H9 (cell line): ENCODE data around the gene ELOF1. TPM values are rescaled to one million over a fixed set of nuclear protein-coding genes. Genes with fewer than 3 reads are reported as not detected.
A peak's percentile ranks its signal among the peaks of the same experiment; 100 is the strongest.

Experiments
- DNase-seq: peaks from one replicate; pipeline ENCODE4 v3.0.0-alpha.2; 2017
- H2AFZ ChIP-seq: one replicate; pipeline ENCODE4 v1.6.1; 2013; ENCODE audit warnings: mild to moderate bottlenecking, low read length, control low read depth, moderate library complexity
- H2AK5ac ChIP-seq: 2 replicates; pipeline ENCODE4 v1.6.1; 2013; ENCODE audit warnings: low read length, control low read depth, mixed read lengths; ENCODE audit not compliant: insufficient read length
- H2BK120ac ChIP-seq: one replicate; pipeline ENCODE4 v1.6.1; 2013; ENCODE audit warnings: low read depth, mild to moderate bottlenecking, low read length, control low read depth, inconsistent platforms; ENCODE audit not compliant: poor library complexity, severe bottlenecking
- H2BK12ac ChIP-seq: 2 replicates; pipeline ENCODE4 v1.6.1; 2013; ENCODE audit warnings: low read length, control low read depth, mixed read lengths, low read depth; ENCODE audit not compliant: insufficient read length
- H2BK15ac ChIP-seq: 2 replicates; pipeline ENCODE4 v1.6.1; 2013; ENCODE audit warnings: low read depth, low read length, control low read depth
- H2BK20ac ChIP-seq: one replicate; pipeline ENCODE4 v1.6.1; 2013; ENCODE audit warnings: low read depth, mild to moderate bottlenecking, low read length, control low read depth, inconsistent platforms; ENCODE audit not compliant: poor library complexity, severe bottlenecking
- H2BK5ac ChIP-seq: 2 replicates; pipeline ENCODE4 v1.6.1; 2013; ENCODE audit warnings: low read length, control low read depth, mixed read lengths; ENCODE audit not compliant: insufficient read length
- H3K14ac ChIP-seq: 2 replicates; pipeline ENCODE4 v1.6.1; 2013; ENCODE audit warnings: low read length, control low read depth; ENCODE audit not compliant: insufficient read depth
- H3K18ac ChIP-seq: 2 replicates; pipeline ENCODE4 v1.6.1; 2013; ENCODE audit warnings: low read depth, mild to moderate bottlenecking, mixed read lengths, low read length, control low read depth; ENCODE audit not compliant: insufficient read length
- H3K23ac ChIP-seq: 2 replicates; pipeline ENCODE4 v1.6.1; 2013; ENCODE audit warnings: low read length, control low read depth, mixed read lengths, low read depth; ENCODE audit not compliant: insufficient read length
- H3K23me2 ChIP-seq: 2 replicates; pipeline ENCODE4 v1.6.1; 2013; ENCODE audit warnings: low read depth, mild to moderate bottlenecking, mixed read lengths, low read length, control low read depth; ENCODE audit not compliant: insufficient read length, poor library complexity, severe bottlenecking
- H3K27ac ChIP-seq: 2 replicates; pipeline ENCODE4 v1.5.1; 2013; ENCODE audit warnings: low read length, control low read depth, mixed read lengths, low read depth; ENCODE audit not compliant: insufficient read length
- H3K27me3 ChIP-seq: 2 replicates; pipeline ENCODE4 v1.6.1; 2013; ENCODE audit warnings: low read length, control low read depth, inconsistent platforms; ENCODE audit not compliant: insufficient read depth
- H3K4ac ChIP-seq: 2 replicates; pipeline ENCODE4 v1.6.1; 2013; ENCODE audit warnings: low read depth, mild to moderate bottlenecking, control low read depth, inconsistent platforms, low read length, moderate library complexity
- H3K4me1 ChIP-seq: 2 replicates; pipeline ENCODE4 v1.6.1; 2013; ENCODE audit warnings: low read length, control low read depth, inconsistent platforms; ENCODE audit not compliant: insufficient read depth
- H3K4me2 ChIP-seq: 2 replicates; pipeline ENCODE4 v1.6.1; 2013; ENCODE audit warnings: low read length, control low read depth, mixed read lengths; ENCODE audit not compliant: insufficient read length, insufficient read depth
- H3K56ac ChIP-seq: 2 replicates; pipeline ENCODE4 v1.6.1; 2013; ENCODE audit warnings: low read depth, mild to moderate bottlenecking, mixed read lengths, low read length, control low read depth; ENCODE audit not compliant: insufficient read length
- H3K79me1 ChIP-seq: 2 replicates; pipeline ENCODE4 v1.6.1; 2013; ENCODE audit warnings: low read depth, mild to moderate bottlenecking, moderate library complexity, low read length, control low read depth, inconsistent platforms; ENCODE audit not compliant: insufficient read depth, poor library complexity, severe bottlenecking
- H3K79me2 ChIP-seq: 2 replicates; pipeline ENCODE4 v1.6.1; 2013; ENCODE audit warnings: low read length, control low read depth, inconsistent platforms; ENCODE audit not compliant: insufficient read depth
- H3K9ac ChIP-seq: 2 replicates; pipeline ENCODE4 v1.6.1; 2013; ENCODE audit warnings: low read length, control low read depth, mixed read lengths; ENCODE audit not compliant: insufficient read length; ENCODE audit errors: extremely low read depth
- H3K9me3 ChIP-seq: one replicate; pipeline ENCODE4 v1.6.1; 2013; ENCODE audit warnings: low read depth, low read length, inconsistent platforms; ENCODE audit not compliant: control insufficient read depth
- H3T11ph ChIP-seq: one replicate; pipeline ENCODE4 v1.6.1; 2013; ENCODE audit warnings: mild to moderate bottlenecking, low read length, control low read depth, inconsistent platforms
- H4K20me1 ChIP-seq: one replicate; pipeline ENCODE4 v1.6.1; 2013; ENCODE audit not compliant: control insufficient read depth, insufficient read length, insufficient read depth
- H4K5ac ChIP-seq: 2 replicates; pipeline ENCODE4 v1.6.1; 2013; ENCODE audit warnings: low read depth, mild to moderate bottlenecking, mixed read lengths, low read length, control low read depth; ENCODE audit not compliant: insufficient read length
- H4K8ac ChIP-seq: replicated peaks from 2 replicates; pipeline ENCODE4 v1.6.1; 2013; ENCODE audit warnings: low read length, control low read depth, mixed read lengths, low read depth; ENCODE audit not compliant: insufficient read length
- H4K91ac ChIP-seq: 2 replicates; pipeline ENCODE4 v1.6.1; 2013; ENCODE audit warnings: low read depth, mild to moderate bottlenecking, moderate library complexity, mixed read lengths, low read length, control low read depth; ENCODE audit not compliant: insufficient read length
- H3K27ac Mint-ChIP-seq, 3 experiments: 2 replicates in 2 of 3; 3 replicates in 1 of 3; pipeline ENCODE4 v1.8.0; 2020 to 2021; ENCODE audit warnings: mixed read lengths in 3 of 3, mild to moderate bottlenecking in 1 of 3, moderate library complexity in 1 of 3
- H3K27me3 Mint-ChIP-seq: 2 replicates; pipeline ENCODE4 v1.8.0; 2021; ENCODE audit warnings: low read depth, mild to moderate bottlenecking, moderate library complexity, mixed read lengths
- H3K36me3 Mint-ChIP-seq, 3 experiments: 2 replicates in 2 of 3; 3 replicates in 1 of 3; pipeline ENCODE4 v1.8.0; 2020 to 2021; ENCODE audit warnings: low read depth in 3 of 3, mixed read lengths in 3 of 3; ENCODE audit not compliant: insufficient read depth in 1 of 3
- H3K4me1 Mint-ChIP-seq, 2 experiments: 2 replicates each; pipeline ENCODE4 v1.8.0; 2020; ENCODE audit warnings: mixed read lengths in 2 of 2
- H3K4me3 Mint-ChIP-seq, 2 experiments: 2 replicates in 1 of 2; 3 replicates in 1 of 2; pipeline ENCODE4 v1.8.0; 2020 to 2021; ENCODE audit warnings: mild to moderate bottlenecking in 2 of 2, mixed read lengths in 2 of 2, moderate library complexity in 1 of 2
- H3K9me3 Mint-ChIP-seq, 2 experiments: 2 replicates in 1 of 2; 3 replicates in 1 of 2; pipeline ENCODE4 v1.8.0; 2020; ENCODE audit warnings: mild to moderate bottlenecking in 2 of 2, mixed read lengths in 2 of 2, moderate library complexity in 1 of 2
- CTCF ChIP-seq: fragments of 200-600 bp; sonication (generic); conservative IDR thresholded peaks from 3 replicates; pipeline ENCODE4 v1.8.0; 2021; ENCODE audit warnings: antibody characterized with exemption, mild to moderate bottlenecking
- WGBS: extraction: QIAGEN DNeasy Blood & Tissue Kit; methylation state at CpG from one replicate; pipeline ENCODE4 v1.1.7; 2013; ENCODE audit warnings: missing lambda C conversion rate, low lambda C conversion rate, mixed read lengths; ENCODE audit not compliant: insufficient read length; ENCODE audit errors: extremely low coverage; 5-methylcytosine and 5-hydroxymethylcytosine counted together
- total RNA-seq: library from RNA; stranded (reverse); gene quantifications from 2 replicates; pipeline ENCODE4 v1.2.1, GENCODE V29; 2021

The ELOF1 gene
- total RNA-seq, 1 experiment from 2014 or later, result 84.9 TPM

- H2BK12ac ChIP-seq, result no peak overlapping the region
- no peak overlapping the region for H4K8ac ChIP-seq
- H3K79me2 ChIP-seq, result no peaks in the 10 kb centered on the region
- H4K20me1 ChIP-seq, result no peaks in the 10 kb centered on the region
- peaks cover 11 to 20% of the 10 kb centered on the region in 2 experiments for H3K4me1 Mint-ChIP-seq
- H3K23ac ChIP-seq, result no peak overlapping the region
- peak overlapping the region; percentile 27 to 65; a peak in 2 of 5 replicates for H3K4me3 Mint-ChIP-seq
- no peaks in the 10 kb centered on the region for H3K36me3 Mint-ChIP-seq
- no peak overlapping the region for H3K56ac ChIP-seq
- no peaks in the 10 kb centered on the region for H3K79me1 ChIP-seq
- H3K4ac ChIP-seq, result 0 out of 2 replicates have a peak overlapping the region, but pooled peaks have one; percentile 47
- no peak overlapping the region; a peak in 1 of 7 replicates for H3K27ac Mint-ChIP-seq
- no peaks in the 10 kb centered on the region for H3K27me3 ChIP-seq
- peak overlapping the region; percentile 0 for H3K18ac ChIP-seq
- no peak overlapping the region for H2BK20ac ChIP-seq
- no CpG with 5 or more reads among the region's 5 CpGs for WGBS
- no peak overlapping the region for H3K27ac ChIP-seq
- no peak overlapping the region for H3T11ph ChIP-seq
- peaks cover 9% of the 10 kb centered on the region for H3K23me2 ChIP-seq
- H3K4me1 ChIP-seq, result peaks cover 4% of the 10 kb centered on the region; the same call in 1 of the 2 replicates
- no peak overlapping the region for H2BK5ac ChIP-seq
- no peak for DNase-seq
- no peak overlapping the region for H4K5ac ChIP-seq
- peaks cover 2% of the 10 kb centered on the region for H3K27me3 Mint-ChIP-seq
- H3K14ac ChIP-seq, result no peak overlapping the region
- no peak overlapping the region for H2AFZ ChIP-seq
- no peak overlapping the region for H2BK15ac ChIP-seq
- no peak overlapping the region for H4K91ac ChIP-seq
- no peak for TF ChIP-seq CTCF
- H2BK120ac ChIP-seq, result no peak overlapping the region
- H3K9me3 ChIP-seq, result no peaks in the 10 kb centered on the region
- no peak overlapping the region for H2AK5ac ChIP-seq
- H3K9me3 Mint-ChIP-seq, result no peaks in the 10 kb centered on the region; a peak in 1 of 5 replicates
- no peak overlapping the region for H3K9ac ChIP-seq
- H3K4me2 ChIP-seq, result no peak overlapping the region
Observed at GRCh38 chr19:11540645-11541044, 18.4 kb downstream of the ELOF1 start.
